Vagina (tissue), 2 donors: ENCODE results near the gene DNAJC27.

Source experiments
- POLR2A ChIP-seq, 2 donors: fragments of 450-650 bp; IDR thresholded peaks; one replicate each; pipeline ENCODE4 v1.6.1; 2017; ENCODE audit warnings: antibody characterized with exemption in 2 of 2, mild to moderate bottlenecking in 2 of 2, moderate library complexity in 2 of 2
- POLR2AphosphoS5 ChIP-seq, 2 donors: sonication (generic); formaldehyde crosslinking; IDR thresholded peaks; one replicate each; pipeline ENCODE4 v1.9.0; 2017; ENCODE audit warnings: antibody characterized with exemption in 2 of 2, mild to moderate bottlenecking in 2 of 2, low read depth in 1 of 2; ENCODE audit not compliant: insufficient read depth in 1 of 2
- TF ChIP-seq, protein P1 (sequence below), 3 experiments: fragments of 450-650 bp in 2 of 3; fragments of 200-600 bp in 1 of 3; sonication (generic) in 1 of 3; IDR thresholded peaks; one replicate each; pipeline ENCODE4 v1.5.1; 2017 to 2019; ENCODE audit warnings: antibody characterized with exemption in 3 of 3, mild to moderate bottlenecking in 2 of 3, moderate library complexity in 2 of 3

DNA sequence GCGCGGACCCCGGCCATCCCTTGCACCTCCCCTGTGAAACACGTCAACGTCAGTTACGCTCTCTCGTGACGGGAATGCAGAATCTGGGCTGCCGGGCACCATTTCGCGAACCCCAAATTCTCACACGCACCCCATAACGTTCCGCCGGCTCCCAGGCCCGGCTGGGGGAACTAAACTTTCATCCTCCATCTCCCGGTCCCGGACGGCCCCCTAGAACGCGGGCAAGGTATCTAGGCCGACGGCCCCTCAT, 544 bp downstream of the DNAJC27 start:
- TF ChIP-seq POLR2A (IDR thresholded peaks at IDR 0.05) = no peak
- TF ChIP-seq, protein P1, sequence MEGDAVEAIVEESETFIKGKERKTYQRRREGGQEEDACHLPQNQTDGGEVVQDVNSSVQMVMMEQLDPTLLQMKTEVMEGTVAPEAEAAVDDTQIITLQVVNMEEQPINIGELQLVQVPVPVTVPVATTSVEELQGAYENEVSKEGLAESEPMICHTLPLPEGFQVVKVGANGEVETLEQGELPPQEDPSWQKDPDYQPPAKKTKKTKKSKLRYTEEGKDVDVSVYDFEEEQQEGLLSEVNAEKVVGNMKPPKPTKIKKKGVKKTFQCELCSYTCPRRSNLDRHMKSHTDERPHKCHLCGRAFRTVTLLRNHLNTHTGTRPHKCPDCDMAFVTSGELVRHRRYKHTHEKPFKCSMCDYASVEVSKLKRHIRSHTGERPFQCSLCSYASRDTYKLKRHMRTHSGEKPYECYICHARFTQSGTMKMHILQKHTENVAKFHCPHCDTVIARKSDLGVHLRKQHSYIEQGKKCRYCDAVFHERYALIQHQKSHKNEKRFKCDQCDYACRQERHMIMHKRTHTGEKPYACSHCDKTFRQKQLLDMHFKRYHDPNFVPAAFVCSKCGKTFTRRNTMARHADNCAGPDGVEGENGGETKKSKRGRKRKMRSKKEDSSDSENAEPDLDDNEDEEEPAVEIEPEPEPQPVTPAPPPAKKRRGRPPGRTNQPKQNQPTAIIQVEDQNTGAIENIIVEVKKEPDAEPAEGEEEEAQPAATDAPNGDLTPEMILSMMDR (IDR thresholded peaks at IDR 0.05) = no peak
- no peak for TF ChIP-seq POLR2AphosphoS5 (IDR thresholded peaks at IDR 0.05; ENCODE audit: insufficient read depth in 1 of 2, low read depth in 1 of 2)
